ENCODE measurements around the gene MAB21L4.

The MAB21L4 gene

GRCh38 chr2:240895656-240896388 is at the start of gene MAB21L4:
MAB21L4 (minus strand) TSS chr2:240896156; CDS start chr2:240895997, 159 bp downstream.
- Histone ChIP-seq H3K4me1 (no peaks in the 10 kb centered on the region), H3K9ac (no peak within 1 kb of the TSS), H3K4me3 (ENCODE audit: low read depth, low read length) (no peak within 1 kb of the TSS), H3K4me2 (ENCODE audit: low read length) (no peak within 1 kb of the TSS), H3K27ac (no peak within 1 kb of the TSS), H3K27me3 (ENCODE audit: control insufficient read depth, insufficient read depth, low read length) (no peaks in the 10 kb centered on the region), H3K79me2 (no peaks in the 10 kb centered on the region), H2AFZ (no peak within 1 kb of the TSS), H3K9me3 (ENCODE audit: control insufficient read depth, low read length) (no peaks in the 10 kb centered on the region), H3K36me3 (ENCODE audit: control insufficient read depth, insufficient read depth, low read length) (no peaks in the 10 kb centered on the region)
- TF ChIP-seq CTCF (IDR thresholded peaks at IDR 0.05), result no peak

GRCh38 chr2:240936106-240936505 is 40.1 kb upstream of the MAB21L4 start:
- Histone ChIP-seq H3K4me1 (no peaks in the 10 kb centered on the region), H3K9ac (no peak overlapping the region), H3K79me2 (no peaks in the 10 kb centered on the region), H3K4me3 (ENCODE audit: low read depth, low read length) (no peak overlapping the region), H3K36me3 (ENCODE audit: control insufficient read depth, insufficient read depth, low read length) (no peaks in the 10 kb centered on the region), H3K9me3 (ENCODE audit: control insufficient read depth, low read length) (no peaks in the 10 kb centered on the region), H3K27me3 (ENCODE audit: control insufficient read depth, insufficient read depth, low read length) (no peaks in the 10 kb centered on the region), H3K4me2 (ENCODE audit: low read length) (no peak overlapping the region), H3K27ac (no peak overlapping the region), H2AFZ (no peak overlapping the region)
- TF ChIP-seq CTCF (IDR thresholded peaks at IDR 0.05), result no peak

- Histone ChIP-seq H3K9me3 (ENCODE audit: control insufficient read depth, low read length) (no peaks in the 10 kb centered on the region), H3K4me3 (ENCODE audit: low read depth, low read length) (no peak overlapping the region), H3K4me1 (no peaks in the 10 kb centered on the region), H3K4me2 (ENCODE audit: low read length) (no peak overlapping the region), H3K36me3 (ENCODE audit: control insufficient read depth, insufficient read depth, low read length) (no peaks in the 10 kb centered on the region), H3K27ac (no peak overlapping the region), H2AFZ (no peak overlapping the region), H3K27me3 (ENCODE audit: control insufficient read depth, insufficient read depth, low read length) (no peaks in the 10 kb centered on the region), H3K9ac (no peak overlapping the region), H3K79me2 (no peaks in the 10 kb centered on the region)
- TF ChIP-seq CTCF (IDR thresholded peaks at IDR 0.05), result no peak
These were observed 39.3 kb upstream of the MAB21L4 start for GRCh38 chr2:240935103-240935876.

GRCh38 chr2:240934701-240935102 is 38.7 kb upstream of the MAB21L4 start:
- Histone ChIP-seq H3K36me3 (ENCODE audit: control insufficient read depth, insufficient read depth, low read length) (no peaks in the 10 kb centered on the region), H3K27me3 (ENCODE audit: control insufficient read depth, insufficient read depth, low read length) (no peaks in the 10 kb centered on the region), H3K79me2 (no peaks in the 10 kb centered on the region), H3K9me3 (ENCODE audit: control insufficient read depth, low read length) (no peaks in the 10 kb centered on the region), H2AFZ (no peak overlapping the region), H3K9ac (no peak overlapping the region), H3K4me1 (no peaks in the 10 kb centered on the region), H3K4me3 (ENCODE audit: low read depth, low read length) (no peak overlapping the region), H3K4me2 (ENCODE audit: low read length) (no peak overlapping the region), H3K27ac (no peak overlapping the region)
- TF ChIP-seq CTCF (IDR thresholded peaks at IDR 0.05), result no peak
